ENCODE measurements around the gene TMEM130.

DNA sequence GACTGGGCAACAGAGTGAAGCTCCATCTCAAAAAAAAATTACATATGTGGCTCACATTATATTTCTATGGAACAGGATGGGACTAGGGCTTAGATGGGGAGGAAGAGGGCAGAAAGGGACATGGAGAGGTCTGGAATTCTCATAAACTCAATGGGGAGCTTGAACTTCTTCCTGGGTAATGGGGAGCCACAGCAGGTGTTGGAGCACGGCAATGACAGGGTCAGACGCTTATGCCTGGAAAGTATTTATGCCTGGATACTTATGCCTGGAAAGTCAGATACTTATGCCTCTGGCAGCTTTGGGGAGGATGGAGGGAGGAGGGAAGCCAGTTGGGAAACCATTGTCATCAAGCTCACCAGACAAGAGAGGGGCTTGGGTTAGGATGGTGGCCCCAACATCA lies 36.8 kb downstream of the TMEM130 start:
- TF ChIP-seq, protein P1, sequence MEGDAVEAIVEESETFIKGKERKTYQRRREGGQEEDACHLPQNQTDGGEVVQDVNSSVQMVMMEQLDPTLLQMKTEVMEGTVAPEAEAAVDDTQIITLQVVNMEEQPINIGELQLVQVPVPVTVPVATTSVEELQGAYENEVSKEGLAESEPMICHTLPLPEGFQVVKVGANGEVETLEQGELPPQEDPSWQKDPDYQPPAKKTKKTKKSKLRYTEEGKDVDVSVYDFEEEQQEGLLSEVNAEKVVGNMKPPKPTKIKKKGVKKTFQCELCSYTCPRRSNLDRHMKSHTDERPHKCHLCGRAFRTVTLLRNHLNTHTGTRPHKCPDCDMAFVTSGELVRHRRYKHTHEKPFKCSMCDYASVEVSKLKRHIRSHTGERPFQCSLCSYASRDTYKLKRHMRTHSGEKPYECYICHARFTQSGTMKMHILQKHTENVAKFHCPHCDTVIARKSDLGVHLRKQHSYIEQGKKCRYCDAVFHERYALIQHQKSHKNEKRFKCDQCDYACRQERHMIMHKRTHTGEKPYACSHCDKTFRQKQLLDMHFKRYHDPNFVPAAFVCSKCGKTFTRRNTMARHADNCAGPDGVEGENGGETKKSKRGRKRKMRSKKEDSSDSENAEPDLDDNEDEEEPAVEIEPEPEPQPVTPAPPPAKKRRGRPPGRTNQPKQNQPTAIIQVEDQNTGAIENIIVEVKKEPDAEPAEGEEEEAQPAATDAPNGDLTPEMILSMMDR (IDR thresholded peaks at IDR 0.05): no peak
- TF ChIP-seq SIN3A (IDR thresholded peaks at IDR 0.05; ENCODE audit: borderline replicate concordance, low read depth, low read length) (no peak), RFX5 (IDR thresholded peaks at IDR 0.05; ENCODE audit: low read length) (no peak)
- TF ChIP-seq, protein P2, sequence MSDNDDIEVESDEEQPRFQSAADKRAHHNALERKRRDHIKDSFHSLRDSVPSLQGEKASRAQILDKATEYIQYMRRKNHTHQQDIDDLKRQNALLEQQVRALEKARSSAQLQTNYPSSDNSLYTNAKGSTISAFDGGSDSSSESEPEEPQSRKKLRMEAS (IDR thresholded peaks at IDR 0.05; ENCODE audit: low read depth): no peak

All from SK-N-SH (cell line).